HG03159 (cell line): Measurements from ENCODE around the gene GNG5.
"Not testable (repeated sequence)": the region's sequence is repeated elsewhere in the genome, so short reads cannot be mapped to it uniquely, and the experiment has no call there.

Source experiments
- ATAC-seq: cut with Tn5 transposase; IDR thresholded peaks from one replicate; pipeline ENCODE4 v1.9.1; 2021; ENCODE audit warnings: mild to moderate bottlenecking, moderate library complexity; ENCODE audit not compliant: unreplicated experiment

Gene GNG5

DNA sequence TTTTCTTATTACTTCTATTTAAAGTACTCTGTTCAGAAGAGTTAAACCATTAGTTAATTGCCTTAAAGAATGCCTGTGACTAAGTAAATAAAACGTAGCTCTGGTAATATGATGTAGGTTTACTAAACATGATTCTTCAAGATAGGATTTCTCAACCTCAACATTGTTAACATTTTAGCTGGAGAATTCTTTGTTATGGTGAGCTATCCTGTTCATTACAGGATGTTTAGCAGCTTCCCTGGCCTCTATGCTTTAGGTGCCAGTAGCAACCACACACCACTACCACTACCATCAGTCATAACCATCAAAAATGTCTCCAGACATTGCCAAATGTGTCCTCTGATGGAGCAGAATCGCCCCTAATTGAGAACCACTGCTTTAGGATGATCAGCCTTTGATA is 16.6 kb downstream of the GNG5 start:
- ATAC-seq: no peak

DNA sequence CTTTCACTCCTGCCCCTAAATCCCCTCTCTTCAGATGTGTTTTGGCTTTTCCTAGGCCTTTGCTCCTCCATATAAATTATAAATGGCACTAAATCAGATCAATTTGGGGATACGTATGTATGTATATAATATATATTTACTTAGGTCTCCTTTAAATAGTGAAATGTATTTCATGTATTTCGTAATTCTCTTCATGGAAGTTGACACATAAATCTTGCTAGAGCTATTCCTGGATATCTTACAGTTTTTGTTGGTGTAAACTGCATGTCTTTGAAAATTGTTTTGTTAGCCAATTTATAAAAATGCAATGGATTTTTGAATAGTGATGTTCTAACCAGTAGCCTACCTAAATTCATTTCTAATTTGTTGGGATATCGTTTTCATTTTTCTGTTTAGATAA is 18.3 kb downstream of the GNG5 start:
- ATAC-seq: no peak

DNA sequence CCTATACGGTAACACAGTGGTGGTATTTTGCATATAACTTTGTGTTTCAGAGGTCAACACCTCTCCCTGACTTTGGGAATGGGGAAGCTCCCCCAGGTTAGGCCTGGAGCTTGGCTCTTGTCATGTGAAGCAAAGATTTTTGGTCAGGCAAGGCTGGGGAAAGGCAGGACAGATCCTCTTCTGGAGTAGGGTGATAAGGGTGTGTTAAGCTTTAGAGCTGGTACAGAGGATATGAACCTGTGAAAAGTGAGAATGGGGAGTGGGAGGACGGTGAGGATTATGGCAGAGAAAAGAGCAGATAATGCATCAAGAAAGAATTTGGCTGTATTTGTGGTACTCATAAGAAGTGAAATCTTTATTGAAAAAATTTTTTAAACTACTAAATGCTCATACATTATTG is 25.1 kb downstream of the GNG5 start:
- ATAC-seq: no peak

DNA sequence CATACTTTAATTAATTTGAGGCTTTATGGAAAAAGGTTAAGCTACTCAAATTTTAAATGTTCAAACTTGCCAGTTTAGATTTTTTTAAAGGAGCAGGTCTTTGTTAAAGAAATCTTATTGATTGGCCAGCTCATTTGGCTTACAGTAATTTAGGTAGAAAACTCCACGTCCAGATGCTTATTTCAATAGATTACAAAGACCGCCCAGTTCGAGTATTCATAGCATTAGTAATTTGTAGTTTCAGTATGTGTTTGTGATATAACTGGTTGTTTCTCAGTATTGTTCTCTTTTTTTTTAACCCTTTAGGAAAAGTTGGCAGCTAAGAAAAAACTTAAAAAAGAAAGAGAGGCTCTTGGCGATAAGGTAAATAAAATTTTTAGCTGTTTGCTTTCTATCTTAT is 25.7 kb downstream of the GNG5 start:
- ATAC-seq: no peak

DNA sequence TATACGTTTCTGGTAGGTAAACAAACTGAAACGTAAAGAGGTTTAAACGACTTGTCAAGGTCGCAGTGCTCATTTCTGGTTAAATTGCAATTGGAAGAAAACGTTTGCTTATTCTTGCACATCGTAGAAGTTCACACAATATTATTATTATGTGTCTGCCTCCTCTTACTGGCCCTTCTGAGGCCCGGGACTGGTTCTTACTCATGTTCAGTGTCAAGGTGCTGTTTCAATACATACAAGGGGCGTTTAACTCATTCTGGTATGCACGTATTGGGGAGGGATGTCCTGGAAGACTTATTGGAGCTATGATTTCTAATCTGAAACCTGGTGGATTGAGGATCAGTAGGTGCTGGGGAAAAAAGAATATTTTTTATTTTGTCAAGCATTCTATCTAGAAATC is 26.4 kb downstream of the GNG5 start:
- ATAC-seq: peak; percentile 15

DNA sequence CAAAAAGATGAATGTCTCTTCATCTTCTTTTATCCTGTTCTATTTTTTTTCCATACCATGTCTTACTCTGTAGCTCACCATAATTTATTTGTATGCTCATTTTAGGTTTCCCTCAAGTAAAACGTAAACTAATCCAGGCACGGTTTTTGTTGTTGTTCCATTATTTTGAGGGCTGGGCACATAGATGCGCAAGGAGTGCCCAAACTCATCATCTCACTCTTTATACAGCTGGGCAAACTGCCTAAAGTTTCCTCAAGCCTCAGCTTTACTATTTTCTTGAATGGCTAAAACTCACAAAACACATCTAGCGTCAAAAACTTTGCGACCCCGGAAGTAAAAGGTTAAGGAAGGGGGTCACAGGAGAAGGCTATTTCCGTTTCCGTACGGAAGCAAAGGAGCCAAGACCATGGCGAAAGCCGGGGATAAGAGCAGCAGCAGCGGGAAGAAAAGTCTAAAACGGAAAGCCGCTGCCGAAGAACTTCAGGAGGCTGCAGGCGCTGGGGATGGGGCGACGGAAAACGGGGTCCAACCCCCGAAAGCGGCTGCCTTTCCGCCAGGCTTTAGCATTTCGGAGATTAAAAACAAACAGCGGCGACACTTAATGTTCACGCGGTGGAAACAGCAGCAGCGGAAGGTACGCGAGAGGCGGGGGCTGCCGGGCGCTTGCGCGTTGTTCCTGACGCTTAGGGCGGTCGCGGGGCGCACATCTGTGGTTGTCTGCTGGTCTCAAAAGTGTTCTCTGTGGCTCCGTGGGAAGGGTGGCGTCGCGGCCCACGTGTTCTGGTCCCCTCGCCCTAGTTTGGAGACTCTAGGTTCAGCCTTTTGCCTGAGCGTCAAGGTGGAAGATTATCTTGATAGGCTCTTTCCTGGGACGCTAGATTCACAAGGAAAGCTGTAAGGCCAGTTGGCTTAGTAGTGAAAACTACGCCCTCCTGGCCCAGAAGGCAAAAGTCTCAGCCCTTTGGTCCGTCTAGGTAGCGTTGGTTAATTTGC is 27.2 kb downstream of the GNG5 start, which contains the start of gene RPF1:
Gene RPF1 (plus strand): TSS at position 391 of the 993 bp plus-strand sequence. CDS start 16 bp downstream, at position 407.
- ATAC-seq: peak; percentile 94

DNA sequence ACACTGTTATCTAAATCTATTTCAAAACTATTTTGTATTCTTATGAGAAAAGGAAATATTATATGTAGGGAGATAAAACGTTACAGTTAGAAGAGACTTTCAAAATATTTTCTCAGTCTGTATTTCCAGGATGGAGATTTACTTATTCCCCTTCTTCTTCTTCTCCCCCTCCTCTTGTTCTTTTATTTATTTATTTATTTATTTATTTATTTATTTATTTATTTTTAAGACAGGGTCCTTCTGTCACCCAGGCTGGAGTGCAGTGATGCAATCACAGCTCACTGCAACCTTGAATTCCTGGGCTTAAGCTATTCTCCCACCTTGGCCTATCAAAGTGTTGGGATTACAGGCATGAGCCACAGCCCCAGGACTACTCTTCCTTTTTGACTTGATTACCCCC is 30.2 kb downstream of the GNG5 start:
- ATAC-seq: no peak

DNA sequence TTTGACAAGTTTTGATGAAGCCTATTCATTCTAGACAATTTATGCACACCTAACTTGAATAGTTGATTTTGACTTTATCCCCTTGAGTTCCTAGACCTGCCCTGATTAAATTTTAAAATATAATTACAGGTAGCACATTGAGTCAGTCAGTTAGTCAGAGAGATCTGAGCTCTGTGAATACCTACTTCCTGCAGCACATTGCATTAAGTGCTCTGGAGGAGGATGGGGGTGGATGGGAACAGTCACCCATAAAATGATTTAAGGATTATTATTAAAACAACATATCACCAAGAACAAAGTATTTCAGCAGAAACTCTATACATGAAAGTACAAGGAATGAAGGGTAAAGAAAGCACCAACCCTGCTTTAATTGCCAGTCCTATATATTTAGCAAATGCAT is 39.1 kb downstream of the GNG5 start:
- no peak for ATAC-seq

DNA sequence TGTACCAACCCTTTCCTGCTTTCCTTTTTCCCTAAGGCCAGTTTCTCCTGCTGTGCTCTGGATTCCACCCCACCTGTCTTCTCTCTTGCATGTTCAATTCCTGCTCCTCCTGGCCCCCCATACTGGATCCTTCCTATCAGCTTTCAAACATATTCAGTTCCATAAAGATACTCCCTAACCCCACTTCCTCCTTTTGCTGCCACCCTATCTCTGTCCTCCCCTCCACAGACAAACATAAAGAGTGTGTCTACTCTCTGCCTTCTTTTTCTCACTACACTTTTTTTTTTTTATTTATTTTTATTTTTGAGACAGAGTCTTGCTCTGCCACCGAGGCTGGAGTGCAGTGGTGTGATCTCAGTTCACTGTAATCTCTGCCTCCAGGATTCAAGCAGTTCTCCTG is 44.3 kb downstream of the GNG5 start:
- no peak for ATAC-seq

DNA sequence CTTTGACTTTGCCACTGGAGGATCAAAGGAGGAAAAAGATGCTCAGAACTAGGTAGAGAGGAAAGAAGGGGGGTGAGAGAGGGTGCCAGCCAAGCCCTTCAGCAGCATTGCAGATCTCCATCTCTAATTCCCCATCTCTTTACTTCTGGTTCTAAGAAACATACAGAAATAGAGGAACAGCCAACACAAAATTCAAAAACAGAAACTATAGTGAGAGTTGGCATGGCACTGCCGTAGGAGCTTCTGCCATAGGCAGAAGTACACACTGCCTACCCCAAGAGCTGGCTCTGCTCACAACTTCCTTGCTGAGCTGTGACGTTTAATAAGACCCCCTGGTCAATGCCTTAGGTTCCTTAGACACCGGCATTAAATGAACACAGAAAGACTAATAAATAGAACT is 53.9 kb downstream of the GNG5 start:
- ATAC-seq: no peak

DNA sequence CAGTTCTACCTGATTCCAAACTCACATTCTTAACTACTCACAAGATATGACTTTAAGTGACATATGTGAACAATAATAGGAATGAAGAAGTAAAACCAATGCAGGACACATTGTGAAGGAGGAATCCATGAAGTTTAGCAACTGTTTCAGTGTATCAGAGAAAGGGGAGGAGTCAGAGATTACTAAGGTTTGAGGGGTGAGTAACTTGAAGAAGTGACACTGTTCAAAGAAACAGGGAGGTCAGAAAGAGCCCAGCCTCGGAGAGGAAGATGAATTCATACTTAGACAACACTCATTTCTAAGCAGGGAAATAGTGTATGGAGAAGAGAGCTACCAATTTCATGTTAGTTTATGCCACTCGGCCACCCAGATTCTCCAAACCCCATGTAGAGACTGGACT is 55.5 kb downstream of the GNG5 start:
- ATAC-seq: no peak

DNA sequence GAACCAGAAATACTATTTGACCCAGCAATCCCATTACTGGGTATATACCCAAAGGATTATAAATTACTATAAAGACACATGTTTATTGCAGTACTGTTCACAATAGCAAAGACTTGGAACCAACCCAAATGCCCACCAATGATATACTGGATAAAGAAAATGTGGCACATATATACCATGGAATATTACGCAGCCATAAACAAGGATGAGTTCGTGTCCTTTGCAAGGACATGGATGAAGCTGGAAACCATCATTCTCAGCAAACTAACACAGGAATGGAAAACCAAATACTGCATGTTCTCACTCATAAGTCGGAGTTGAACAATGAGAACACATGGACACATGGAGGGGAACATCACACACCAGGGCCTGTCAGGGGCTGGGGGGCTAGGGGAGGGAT is 57.7 kb downstream of the GNG5 start:
- ATAC-seq: not testable (repeated sequence)
